ENCODE results near the gene SMIM21. TPM values are rescaled to one million over a fixed set of nuclear protein-coding genes. Genes with fewer than 3 reads are reported as not detected.

Gene SMIM21
- total RNA-seq, 1 donor from 2014 or later = not detected

- no peak for DNase-seq
- no peak for TF ChIP-seq CTCF (IDR thresholded peaks at IDR 0.05; ENCODE audit: borderline replicate concordance)
- intact Hi-C loops (cut with micrococcal nuclease) = no loop called here
- no peaks in the 10 kb centered on the region for H3K4me1 ChIP-seq
- no peaks in the 10 kb centered on the region for H3K27me3 ChIP-seq (ENCODE audit: low read depth)
- no peak overlapping the region for H3K4me3 ChIP-seq
- H3K9me3 ChIP-seq (replicated peaks) = no peaks in the 10 kb centered on the region
- H3K36me3 ChIP-seq = no peaks in the 10 kb centered on the region
- no peak overlapping the region for H3K27ac ChIP-seq (replicated peaks)
Observed at GRCh38 chr18:75408554-75409506, 18.7 kb downstream of the SMIM21 start.

GRCh38 chr18:75407468-75408437, 19.8 kb downstream of the SMIM21 start:
- intact Hi-C loops (cut with micrococcal nuclease) = no loop called here
- Histone ChIP-seq H3K36me3 (no peaks in the 10 kb centered on the region), H3K4me3 (no peak overlapping the region), H3K27me3 (ENCODE audit: low read depth) (no peaks in the 10 kb centered on the region), H3K4me1 (no peaks in the 10 kb centered on the region), H3K27ac (replicated peaks) (no peak overlapping the region), H3K9me3 (replicated peaks) (no peaks in the 10 kb centered on the region)
- TF ChIP-seq CTCF (IDR thresholded peaks at IDR 0.05; ENCODE audit: borderline replicate concordance) = no peak
- DNase-seq = no peak

GRCh38 chr18:75406491-75407445, 20.7 kb downstream of the SMIM21 start:
- intact Hi-C loops (cut with micrococcal nuclease) = no loop called here

GRCh38 chr18:75405351-75405750, 22.2 kb downstream of the SMIM21 start:
- no peaks in the 10 kb centered on the region for H3K4me1 ChIP-seq
- no peak overlapping the region for H3K4me3 ChIP-seq
- no peak for DNase-seq
- no peak for TF ChIP-seq CTCF (IDR thresholded peaks at IDR 0.05; ENCODE audit: borderline replicate concordance)
- intact Hi-C loops (cut with micrococcal nuclease) = no loop called here
- no peaks in the 10 kb centered on the region for H3K36me3 ChIP-seq
- no peaks in the 10 kb centered on the region for H3K9me3 ChIP-seq (replicated peaks)
- no peaks in the 10 kb centered on the region for H3K27me3 ChIP-seq (ENCODE audit: low read depth)
- H3K27ac ChIP-seq (replicated peaks) = no peak overlapping the region

More at GRCh38 chr18:75406491-75407445, 20.7 kb downstream of the SMIM21 start:
- Histone ChIP-seq H3K4me3 (no peak overlapping the region), H3K9me3 (replicated peaks) (no peaks in the 10 kb centered on the region), H3K27me3 (ENCODE audit: low read depth) (no peaks in the 10 kb centered on the region), H3K4me1 (no peaks in the 10 kb centered on the region), H3K36me3 (no peaks in the 10 kb centered on the region), H3K27ac (replicated peaks) (no peak overlapping the region)
- TF ChIP-seq CTCF (IDR thresholded peaks at IDR 0.05; ENCODE audit: borderline replicate concordance) = no peak
- no peak for DNase-seq
